Stimulated activated CD8-positive, alpha-beta memory T cell treated with anti-CD3 and anti-CD28 coated beads, Interleukin-4, amount 100 ng/mL, for 4 hours (primary cell): ENCODE measurements around the gene IPO7.

Experiments
- DNase-seq, 2 donors: peaks; one replicate each; pipeline ENCODE4 v3.0.0-alpha.2; 2020; ENCODE audit warnings: low read depth in 2 of 2, low spot score in 1 of 2

Gene IPO7

DNA sequence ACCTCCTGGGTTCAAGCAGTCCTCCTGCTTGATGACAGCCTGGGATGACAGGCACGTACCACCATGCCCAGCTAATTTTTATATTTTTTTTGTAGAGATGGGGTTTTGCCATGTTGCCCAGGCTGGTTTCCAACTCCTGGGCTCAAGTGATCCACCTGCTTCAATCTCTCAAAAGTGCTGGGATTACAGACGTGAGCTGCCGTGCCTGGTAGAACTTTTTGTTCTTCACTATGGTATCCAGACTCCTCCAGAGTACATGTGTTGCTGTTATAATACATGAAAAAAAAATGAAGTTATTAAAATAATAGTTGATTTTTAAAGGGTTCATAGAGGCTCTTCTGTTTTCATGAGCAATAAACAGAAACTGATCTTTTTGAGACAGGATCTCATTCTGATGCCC, 105.9 kb downstream of the IPO7 start:
- DNase-seq: no peak

DNA sequence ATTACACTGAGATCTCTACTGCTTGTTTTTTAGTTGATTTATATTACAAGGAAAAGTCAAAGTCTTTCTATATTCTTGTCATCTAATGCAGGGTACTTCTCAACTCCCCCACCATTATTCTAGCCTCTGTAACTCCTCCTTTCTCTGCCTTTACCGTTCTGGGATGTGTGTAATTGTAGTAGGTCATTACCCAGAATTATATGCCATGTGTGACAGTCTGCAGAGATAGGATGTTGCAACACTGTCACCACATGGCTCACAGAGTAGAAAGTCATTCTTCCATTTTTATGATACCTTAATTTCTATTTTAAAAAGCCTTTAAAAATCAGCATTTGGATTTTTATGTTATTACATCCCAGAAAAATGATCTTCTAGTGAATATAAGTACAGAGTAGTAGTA, 109.0 kb downstream of the IPO7 start:
- DNase-seq: no peak

DNA sequence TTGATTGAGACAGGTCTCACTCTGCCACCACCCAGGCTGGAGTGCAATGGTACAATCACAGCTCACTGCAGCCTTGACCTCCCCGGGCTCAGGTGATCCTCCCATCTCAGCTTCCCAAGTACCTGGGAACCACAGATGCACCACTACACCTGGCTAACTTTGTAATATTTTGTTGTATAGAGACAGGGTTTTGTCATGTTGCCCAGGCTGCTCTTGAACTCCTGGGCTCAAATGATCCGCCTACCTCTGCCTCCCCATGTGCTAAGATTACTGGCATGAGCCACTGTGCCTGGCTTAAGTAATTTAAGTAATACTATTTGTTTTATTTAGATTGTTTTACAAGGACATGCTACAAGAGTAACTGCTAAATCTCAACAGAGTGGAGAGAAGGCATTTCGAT, 109.9 kb downstream of the IPO7 start:
- DNase-seq: no peak

GRCh38 chr11:9495803-9496514, 111.5 kb downstream of the IPO7 start:
- no peak for DNase-seq
